PFSK-1 (cell line): Measurements from ENCODE around the gene ZFHX3.

Experiments
- FOXP2 ChIP-seq: optimal IDR thresholded peaks from 2 replicates; pipeline ENCODE3; 2011; ENCODE audit warnings: borderline replicate concordance, control low read depth, inconsistent platforms; ENCODE audit not compliant: insufficient read depth; ENCODE audit errors: extremely low read length, extremely low read depth
- POLR2AphosphoS5 ChIP-seq: IDR thresholded peaks from 2 replicates; pipeline ENCODE4 v1.6.1; 2012; ENCODE audit warnings: low read depth, mild to moderate bottlenecking, control low read depth, low read length, moderate library complexity
- SIN3A ChIP-seq: IDR thresholded peaks from 2 replicates; pipeline ENCODE4 v1.6.1; 2012; ENCODE audit warnings: mild to moderate bottlenecking, low read length, moderate library complexity, borderline replicate concordance; ENCODE audit not compliant: insufficient read depth
- TAF1 ChIP-seq: IDR thresholded peaks from 2 replicates; pipeline ENCODE4 v1.6.1; 2012; ENCODE audit warnings: low read length, control low read depth, borderline replicate concordance; ENCODE audit not compliant: insufficient read depth
- TF ChIP-seq, protein P1 (sequence below), 2 experiments: IDR thresholded peaks; 2 replicates each; pipeline versions ENCODE4 v1.6.1 to v1.8.0; 2011 to 2012; ENCODE audit warnings: low read depth in 2 of 2, low read length in 2 of 2, control low read depth in 1 of 2, inconsistent platforms in 1 of 2, mild to moderate bottlenecking in 1 of 2, moderate library complexity in 1 of 2; ENCODE audit not compliant: insufficient read depth in 1 of 2

The ZFHX3 gene

DNA sequence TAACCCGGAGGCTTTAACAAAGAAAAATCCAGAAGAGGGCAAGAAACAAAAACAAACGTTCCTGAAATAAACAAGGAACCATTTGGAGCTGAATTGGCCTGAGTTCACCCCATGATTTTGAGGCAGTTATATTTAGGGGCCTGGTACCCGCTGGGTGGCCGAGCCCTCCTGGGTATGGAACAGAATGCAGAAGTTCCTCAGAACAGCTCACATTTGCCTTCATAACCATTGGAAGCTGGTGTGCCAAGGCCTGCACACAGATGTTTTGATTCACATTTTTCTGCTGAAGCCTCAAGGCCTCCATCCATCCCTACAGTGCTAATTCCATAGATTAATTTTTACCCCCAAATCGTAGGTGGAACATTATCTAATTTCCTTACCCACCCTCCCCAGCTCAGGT is 3.3 kb upstream of the ZFHX3 start:
- TF ChIP-seq FOXP2 (no peak), TAF1 (no peak), POLR2AphosphoS5 (no peak), SIN3A (no peak)
- TF ChIP-seq, protein P1, sequence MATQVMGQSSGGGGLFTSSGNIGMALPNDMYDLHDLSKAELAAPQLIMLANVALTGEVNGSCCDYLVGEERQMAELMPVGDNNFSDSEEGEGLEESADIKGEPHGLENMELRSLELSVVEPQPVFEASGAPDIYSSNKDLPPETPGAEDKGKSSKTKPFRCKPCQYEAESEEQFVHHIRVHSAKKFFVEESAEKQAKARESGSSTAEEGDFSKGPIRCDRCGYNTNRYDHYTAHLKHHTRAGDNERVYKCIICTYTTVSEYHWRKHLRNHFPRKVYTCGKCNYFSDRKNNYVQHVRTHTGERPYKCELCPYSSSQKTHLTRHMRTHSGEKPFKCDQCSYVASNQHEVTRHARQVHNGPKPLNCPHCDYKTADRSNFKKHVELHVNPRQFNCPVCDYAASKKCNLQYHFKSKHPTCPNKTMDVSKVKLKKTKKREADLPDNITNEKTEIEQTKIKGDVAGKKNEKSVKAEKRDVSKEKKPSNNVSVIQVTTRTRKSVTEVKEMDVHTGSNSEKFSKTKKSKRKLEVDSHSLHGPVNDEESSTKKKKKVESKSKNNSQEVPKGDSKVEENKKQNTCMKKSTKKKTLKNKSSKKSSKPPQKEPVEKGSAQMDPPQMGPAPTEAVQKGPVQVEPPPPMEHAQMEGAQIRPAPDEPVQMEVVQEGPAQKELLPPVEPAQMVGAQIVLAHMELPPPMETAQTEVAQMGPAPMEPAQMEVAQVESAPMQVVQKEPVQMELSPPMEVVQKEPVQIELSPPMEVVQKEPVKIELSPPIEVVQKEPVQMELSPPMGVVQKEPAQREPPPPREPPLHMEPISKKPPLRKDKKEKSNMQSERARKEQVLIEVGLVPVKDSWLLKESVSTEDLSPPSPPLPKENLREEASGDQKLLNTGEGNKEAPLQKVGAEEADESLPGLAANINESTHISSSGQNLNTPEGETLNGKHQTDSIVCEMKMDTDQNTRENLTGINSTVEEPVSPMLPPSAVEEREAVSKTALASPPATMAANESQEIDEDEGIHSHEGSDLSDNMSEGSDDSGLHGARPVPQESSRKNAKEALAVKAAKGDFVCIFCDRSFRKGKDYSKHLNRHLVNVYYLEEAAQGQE (IDR thresholded peaks at IDR 0.05; ENCODE audit: insufficient read depth in 1 of 2, low read depth in 2 of 2, low read length in 2 of 2) = no peak

DNA sequence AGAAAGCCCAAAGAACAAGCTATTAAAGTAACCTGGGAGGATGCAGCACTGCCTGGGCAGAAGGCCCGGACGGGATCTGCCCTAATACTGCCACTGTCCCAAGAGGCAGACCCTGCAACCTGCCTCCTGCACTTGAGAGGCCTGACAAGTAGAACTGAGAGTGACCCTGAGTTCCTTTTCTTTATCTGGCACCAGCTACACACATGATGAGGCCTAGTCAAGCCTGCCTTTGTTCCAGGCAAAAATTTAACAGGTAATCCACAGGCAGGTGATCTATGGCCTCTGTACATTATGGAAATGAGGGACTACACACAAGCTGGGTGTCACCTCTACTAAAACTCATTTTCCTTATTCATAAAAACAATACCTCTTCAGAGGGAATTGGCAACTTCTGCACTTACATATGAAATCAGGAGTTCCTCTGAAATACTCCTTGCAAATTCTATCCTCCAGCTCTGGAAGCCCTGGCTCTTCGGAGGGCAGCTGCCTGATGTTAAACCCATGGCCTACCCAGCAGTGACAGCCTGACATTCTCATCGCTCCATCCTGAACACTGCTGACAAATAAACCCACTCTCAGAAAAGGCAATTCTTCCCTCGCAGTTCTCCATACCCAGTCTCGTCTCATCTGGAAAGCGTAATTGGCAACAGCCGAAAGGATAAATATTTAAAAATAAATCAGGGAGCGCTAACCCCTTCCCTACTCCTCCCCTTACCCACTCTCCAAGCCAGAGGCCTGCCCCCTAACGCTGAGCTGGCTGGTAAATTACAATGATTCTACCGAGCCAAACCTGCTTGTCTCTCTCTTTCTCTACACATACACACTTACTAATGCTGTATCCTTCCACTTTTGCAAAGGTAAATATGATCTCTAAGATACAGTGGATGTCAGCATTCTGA is 2.5 kb upstream of the ZFHX3 start:
- TF ChIP-seq SIN3A = no peak
- TF ChIP-seq FOXP2 = no peak
- TF ChIP-seq, protein P1 (IDR thresholded peaks at IDR 0.05; ENCODE audit: insufficient read depth in 1 of 2, low read depth in 2 of 2, low read length in 2 of 2) = no peak
- TF ChIP-seq TAF1 = no peak
- TF ChIP-seq POLR2AphosphoS5 = no peak

DNA sequence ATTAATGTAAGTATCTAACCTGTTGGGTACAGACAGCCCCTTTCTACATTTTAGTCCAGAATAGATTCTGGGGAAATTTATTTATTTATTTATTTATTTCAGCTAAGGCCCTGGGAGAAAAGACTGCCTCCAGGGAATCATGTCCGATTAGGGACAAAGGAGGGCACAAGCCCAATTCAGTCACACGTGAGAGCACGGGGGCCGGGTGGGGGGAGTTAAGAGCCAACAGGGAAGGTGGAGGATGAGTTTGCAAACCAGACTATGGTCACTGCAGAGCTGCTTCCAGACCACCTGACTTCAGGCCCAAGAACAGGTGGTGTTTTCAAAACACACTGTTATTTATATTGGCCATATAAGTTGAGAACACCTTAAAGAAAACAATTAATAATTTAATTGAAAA is 1.6 kb upstream of the ZFHX3 start:
- no peak for TF ChIP-seq FOXP2
- TF ChIP-seq SIN3A = no peak
- no peak for TF ChIP-seq POLR2AphosphoS5
- no peak for TF ChIP-seq TAF1

DNA sequence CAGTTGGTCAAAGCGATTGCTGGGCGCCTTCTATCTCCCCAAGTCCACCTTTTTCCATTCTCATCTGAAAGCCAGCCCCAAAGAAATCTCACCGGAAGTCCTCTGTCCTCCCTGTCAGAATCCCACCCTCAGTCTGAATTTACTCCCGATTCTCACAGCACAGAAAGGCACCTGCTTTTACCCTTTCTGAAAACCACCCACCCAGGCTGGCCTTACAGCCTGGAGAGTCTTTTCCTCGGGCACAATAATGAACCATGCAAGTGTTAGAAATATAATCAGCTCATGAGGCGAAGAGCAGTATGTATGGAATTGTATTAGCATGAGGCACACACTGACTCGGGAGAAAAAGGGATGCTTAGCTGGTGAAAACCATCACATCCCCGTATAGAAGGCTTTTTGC is 1.2 kb upstream of the ZFHX3 start:
- no peak for TF ChIP-seq POLR2AphosphoS5
- no peak for TF ChIP-seq FOXP2
- TF ChIP-seq SIN3A = no peak

DNA sequence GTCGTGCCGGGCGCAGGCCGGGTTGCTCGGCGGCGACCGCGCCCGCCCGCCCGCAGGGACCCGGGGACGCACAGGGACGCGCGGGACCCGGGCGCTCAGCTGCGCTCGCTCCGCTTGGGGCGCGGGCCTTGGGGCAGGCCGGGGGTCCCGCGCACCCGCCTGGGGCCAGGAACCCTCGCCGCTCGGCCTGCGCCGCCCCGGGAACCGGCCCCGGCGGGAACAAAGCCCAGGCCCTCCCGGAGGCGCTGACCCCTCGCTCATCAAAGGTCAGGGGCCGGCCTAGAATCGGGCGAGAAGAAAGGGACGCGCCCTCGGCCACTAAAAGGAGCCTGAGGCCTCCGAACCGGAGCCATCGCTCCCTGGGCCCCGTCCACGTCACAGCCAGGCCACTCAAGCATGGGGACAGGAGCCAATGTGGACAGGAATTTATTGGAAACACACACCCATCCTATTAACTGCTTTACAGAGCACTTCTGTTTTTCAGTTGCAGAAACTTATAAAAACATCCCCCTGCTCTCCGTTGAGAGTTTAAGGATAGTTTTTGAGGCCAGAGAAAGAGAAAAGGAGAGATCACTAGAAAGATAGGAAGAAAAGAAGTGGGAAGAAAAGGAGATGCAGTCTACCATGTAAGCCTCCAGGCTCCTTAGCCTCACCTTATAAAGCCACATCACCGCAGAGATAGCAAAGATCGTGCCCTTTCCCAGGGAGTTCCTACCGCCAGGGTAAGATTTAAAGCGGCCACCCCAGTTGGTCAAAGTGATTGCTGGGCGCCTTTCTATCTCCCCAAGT is 558 bp upstream of the ZFHX3 start:
- TF ChIP-seq, protein P1 (IDR thresholded peaks at IDR 0.05; ENCODE audit: insufficient read depth in 1 of 2, low read depth in 2 of 2, low read length in 2 of 2) = no peak
- TF ChIP-seq POLR2AphosphoS5 (no peak), SIN3A (no peak), TAF1 (no peak), FOXP2 (no peak)

DNA sequence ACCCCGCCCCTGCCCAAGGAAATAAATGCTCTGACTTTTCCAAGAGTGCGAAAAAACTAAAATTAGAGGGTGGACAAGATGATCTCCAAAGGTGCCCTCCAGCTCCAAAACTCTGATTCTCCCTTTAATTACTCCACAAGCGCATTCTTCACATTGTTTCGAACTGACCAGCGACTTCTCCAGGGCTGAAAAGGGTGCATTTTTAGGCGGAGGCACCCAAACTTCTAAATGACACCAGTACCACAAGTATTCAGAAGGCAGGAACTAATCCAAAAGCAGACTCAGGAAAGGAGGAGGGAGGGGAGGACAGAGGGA is 750 bp downstream of the ZFHX3 start:
- TF ChIP-seq, protein P1 (IDR thresholded peaks at IDR 0.05; ENCODE audit: insufficient read depth in 1 of 2, low read depth in 2 of 2, low read length in 2 of 2) = no peak
- no peak for TF ChIP-seq TAF1
- no peak for TF ChIP-seq SIN3A
- TF ChIP-seq POLR2AphosphoS5 = no peak
- TF ChIP-seq FOXP2 = no peak
